Stimulated activated CD8-positive, alpha-beta memory T cell treated with anti-CD3 and anti-CD28 coated beads, Interleukin-4, amount 100 ng/mL, for 4 hours (primary cell): Measurements from ENCODE around the gene RASA3.
"Not testable (repeated sequence)": the region's sequence is repeated elsewhere in the genome, so short reads cannot be mapped to it uniquely, and the experiment has no call there.

Source experiments
- DNase-seq, 2 donors: peaks; one replicate each; pipeline ENCODE4 v3.0.0-alpha.2; 2020; ENCODE audit warnings: low read depth in 2 of 2, low spot score in 1 of 2

Gene RASA3

GRCh38 chr13:114157869-114158495, 25.6 kb upstream of the RASA3 start:
- DNase-seq: no peak

DNA sequence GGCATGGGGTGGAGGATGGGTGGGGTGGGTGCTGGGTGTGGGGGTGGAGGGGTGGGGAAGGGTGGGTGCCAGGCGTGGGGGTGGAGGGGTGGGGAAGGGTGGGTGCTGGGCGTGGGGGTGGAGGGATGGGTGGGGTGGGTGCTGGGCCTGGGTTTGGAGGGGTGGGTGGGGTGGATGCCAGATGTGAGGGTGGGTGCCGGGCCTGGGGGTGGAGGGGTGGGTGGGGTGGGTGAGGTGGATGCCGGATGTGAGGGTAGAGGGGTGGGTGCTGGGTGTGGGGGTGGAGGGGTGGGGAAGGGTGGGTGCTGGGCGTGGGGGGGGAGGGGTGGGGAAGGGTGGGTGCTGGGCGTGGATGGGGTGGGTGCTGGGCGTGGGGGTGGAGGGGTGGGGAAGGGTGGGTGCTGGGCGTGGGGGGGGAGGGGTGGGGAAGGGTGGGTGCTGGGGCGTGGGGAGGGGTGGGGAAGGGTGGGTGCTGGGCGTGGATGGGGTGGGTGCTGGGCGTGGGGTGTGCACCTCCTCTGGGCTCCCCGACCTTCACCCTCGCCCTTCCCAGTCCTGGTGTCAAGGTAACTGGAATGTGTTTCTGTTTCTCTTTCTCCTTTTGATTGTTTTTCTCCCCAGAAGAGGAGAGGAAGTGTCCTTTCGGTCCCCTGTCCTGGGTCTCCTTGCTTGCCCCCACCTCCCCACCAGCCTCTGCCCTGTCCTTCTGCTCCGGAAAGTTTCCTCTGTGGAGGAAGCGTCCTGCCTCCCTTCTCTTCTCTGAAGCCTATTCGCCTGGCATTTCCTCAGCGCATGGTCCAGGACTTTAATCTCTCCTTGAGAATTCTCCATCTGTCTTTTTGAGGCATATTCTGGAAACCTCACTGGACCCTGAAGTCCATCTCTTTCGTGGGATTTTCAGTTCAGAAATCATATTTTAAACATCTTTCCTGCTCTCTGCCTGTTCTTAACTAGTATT, 23.8 kb upstream of the RASA3 start:
- DNase-seq: no peak

GRCh38 chr13:114155320-114155719, 22.9 kb upstream of the RASA3 start:
- DNase-seq: no peak

- DNase-seq: no peak
Measured at GRCh38 chr13:114154476-114154875, 22.1 kb upstream of the RASA3 start.

DNA sequence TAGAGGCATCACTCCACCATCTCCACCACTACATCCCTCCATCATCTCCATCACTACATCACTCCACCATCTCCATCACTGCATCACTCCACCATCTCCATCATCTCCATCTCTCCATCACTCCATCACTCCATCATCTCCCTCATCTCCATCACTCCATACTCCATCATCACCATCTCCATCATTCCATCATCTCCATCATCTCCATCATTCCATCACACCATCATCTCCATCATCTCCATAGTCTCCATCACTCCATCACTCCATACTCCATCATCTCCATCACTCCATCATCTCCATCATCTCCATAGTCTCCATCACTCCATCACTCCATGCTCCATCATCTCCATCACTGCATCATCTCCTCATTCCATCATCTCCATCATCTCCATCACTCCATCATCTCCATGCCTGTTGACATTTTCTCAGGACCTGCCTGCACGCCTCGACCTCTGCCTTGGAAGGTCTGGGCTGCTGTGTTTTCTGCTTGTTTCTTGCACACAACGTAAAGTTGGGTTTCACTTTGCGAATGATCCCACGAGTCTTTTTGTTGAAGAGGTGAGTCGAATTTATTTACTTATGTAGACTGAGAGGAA, 21.2 kb upstream of the RASA3 start:
- DNase-seq: no peak

DNA sequence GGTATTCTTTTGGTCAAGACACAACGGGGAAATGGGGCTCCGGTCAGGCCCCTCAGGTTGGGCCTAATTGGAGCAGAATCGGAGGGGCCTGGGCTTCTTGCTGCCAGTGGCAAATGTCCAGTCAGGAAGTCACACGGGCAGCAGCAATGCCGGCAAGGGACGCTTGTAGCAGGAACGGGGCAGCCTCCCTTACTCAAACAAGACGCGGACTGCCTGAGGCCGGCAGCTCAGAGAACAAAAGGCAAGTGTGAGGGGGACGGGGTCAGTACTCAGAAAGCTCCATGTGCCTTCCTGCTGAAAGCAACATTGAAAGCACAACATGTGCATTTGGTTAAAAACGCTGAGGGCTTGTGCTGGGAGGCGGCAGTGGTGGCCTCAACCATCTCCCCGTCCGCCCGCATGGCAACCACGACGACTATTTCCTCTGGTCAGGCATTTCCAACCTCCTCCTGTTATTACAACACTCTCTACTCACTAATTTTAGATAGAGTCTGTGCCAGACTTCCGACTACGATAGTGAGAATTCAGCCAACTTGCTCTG, 20.5 kb upstream of the RASA3 start:
- no peak for DNase-seq

DNA sequence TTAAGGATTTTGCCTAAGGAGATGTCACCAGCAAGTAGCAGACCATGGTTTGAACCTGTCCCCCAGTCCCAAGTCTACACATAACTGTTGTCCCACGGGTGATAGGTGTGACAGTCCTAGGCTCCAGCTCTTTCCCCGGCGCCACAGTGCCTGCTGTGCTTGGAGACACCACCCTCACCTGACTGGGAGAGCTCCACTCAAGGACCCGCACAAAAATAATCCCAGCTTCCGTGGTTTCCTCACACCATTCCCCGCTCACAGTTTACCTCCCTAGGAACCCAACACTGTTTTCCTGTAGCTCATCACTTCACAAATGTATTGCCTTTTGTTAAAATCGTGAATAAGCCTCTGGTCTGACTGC, 19.8 kb upstream of the RASA3 start:
- DNase-seq: no peak

DNA sequence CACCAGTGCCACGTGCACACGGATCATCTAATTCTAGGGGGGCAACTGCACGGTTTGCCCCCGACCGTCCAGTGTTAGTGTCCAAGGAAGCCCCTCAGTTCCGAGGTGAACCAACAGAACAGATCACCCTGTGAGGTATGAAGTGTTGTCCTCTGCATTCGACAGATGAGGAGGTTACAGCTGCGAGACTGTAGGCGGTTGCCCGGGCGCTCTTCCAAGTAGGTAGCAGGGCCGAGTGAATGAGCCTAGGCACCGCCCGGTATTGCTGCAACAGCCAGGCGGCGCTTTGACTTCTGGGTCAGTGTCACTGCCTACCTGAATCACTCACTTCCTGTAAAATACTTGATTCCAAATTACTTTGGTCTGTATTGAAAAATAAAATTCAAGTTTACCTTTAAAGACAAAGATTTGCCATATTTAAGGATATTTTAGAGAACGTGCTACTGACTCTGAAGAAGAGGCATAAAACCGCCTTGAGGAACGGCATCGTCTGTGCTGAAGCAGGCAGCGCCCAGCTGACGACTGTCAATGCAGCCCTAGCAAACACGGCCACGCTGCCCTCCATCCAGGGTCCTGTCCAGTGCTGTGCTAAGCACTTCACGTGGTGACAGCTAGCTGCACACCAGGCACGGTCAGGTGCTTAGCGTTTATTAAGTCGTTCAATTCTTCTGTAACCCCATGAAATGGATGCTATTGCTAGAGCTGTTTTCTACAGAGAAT, 19.3 kb upstream of the RASA3 start:
- no peak for DNase-seq

- no peak for DNase-seq
Measured at GRCh38 chr13:114151031-114151430, 18.6 kb upstream of the RASA3 start.

- DNase-seq: no peak
Measured at GRCh38 chr13:114149774-114150740, 17.6 kb upstream of the RASA3 start.

DNA sequence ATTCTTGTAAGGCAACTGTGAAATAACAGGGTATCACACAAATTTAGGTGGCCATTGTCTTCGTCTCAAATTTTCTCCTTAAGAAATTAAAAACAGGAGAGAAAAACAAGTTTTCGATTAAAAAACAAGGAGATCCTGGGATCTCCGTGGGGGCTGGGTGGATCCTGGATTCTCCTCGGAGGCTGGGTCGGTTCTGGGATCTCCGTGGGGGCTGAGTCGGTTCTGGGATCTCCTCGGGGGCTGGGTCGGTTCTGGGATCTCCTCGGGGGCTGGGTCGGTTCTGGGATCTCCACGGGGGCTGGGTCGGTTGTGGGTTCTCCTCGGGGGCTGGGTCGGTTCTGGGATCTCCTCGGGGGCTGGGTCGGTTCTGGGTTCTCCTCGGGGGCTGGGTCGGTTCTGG, 16.5 kb upstream of the RASA3 start:
- not testable (repeated sequence) for DNase-seq

GRCh38 chr13:114148521-114148855, 16.1 kb upstream of the RASA3 start:
- peak in 1 of 2 donors; percentile 73 for DNase-seq

DNA sequence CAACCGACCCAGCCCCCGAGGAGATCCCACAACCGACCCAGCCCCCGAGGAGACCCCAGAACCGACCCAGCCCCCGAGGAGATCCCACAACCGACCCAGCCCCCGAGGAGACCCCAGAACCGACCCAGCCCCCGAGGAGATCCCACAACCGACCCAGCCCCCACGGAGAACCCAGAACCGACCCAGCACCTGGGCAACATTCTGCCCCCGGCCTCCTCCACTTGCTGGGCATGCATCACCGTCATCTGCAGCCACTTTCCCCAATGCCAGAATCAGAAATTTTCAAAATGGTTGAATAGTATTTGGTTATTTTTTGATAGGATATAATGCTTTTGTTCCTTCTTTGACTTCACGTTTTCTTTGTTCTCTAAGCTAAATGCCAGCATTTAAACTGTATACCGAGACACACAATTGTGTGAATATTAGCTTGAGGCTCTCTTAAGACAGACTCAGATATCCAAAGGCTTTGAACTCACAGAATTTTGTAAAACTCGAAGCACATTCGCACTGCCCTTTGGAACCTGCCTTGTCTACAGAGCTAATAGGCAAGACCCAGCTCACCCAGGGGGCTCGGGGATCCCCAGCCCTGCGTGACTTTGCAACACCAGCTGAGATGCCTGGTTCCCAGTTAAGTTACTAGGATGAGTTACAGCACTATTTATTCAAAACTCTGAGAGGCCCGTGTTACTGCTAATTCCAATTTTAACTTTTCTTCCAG, 15.5 kb upstream of the RASA3 start:
- DNase-seq: no peak

DNA sequence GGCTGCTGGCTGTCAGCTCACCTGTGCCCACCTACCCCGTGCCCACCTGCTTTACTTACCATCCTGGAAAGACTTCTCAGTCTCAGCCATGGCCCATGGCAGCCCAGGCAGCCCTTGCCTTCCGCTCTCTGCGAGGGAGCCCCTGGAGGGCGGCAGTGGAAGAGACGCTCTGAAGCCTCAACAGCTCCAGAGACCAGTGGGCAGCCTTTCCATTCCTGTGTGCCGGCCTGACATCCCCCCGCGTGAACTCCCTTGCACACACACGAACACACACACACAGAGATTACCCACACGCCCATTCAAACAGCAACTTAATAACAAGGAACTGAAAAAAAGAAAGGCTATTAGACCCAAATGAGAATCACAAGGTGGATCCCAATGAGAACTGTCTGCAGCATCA, 14.2 kb upstream of the RASA3 start:
- DNase-seq: no peak

DNA sequence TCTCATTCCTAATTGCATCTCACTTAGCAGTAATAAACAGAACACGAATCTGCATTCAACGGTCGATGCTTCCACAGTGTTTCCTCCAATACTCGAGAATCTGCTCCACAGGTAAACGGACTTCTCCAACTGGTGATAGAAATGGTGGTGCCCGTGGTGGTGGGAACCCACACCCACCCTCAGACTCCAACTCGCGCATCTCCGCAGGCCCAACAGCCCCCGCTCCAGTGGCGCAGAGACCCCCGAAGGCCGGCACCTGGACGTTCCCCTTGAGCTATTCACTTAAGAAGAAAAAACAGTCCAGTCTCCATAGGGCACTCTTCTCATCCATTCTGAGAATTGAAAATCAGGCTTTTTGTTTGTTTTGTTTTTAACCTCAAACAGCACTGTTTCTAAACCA, 13.8 kb upstream of the RASA3 start:
- no peak for DNase-seq

DNA sequence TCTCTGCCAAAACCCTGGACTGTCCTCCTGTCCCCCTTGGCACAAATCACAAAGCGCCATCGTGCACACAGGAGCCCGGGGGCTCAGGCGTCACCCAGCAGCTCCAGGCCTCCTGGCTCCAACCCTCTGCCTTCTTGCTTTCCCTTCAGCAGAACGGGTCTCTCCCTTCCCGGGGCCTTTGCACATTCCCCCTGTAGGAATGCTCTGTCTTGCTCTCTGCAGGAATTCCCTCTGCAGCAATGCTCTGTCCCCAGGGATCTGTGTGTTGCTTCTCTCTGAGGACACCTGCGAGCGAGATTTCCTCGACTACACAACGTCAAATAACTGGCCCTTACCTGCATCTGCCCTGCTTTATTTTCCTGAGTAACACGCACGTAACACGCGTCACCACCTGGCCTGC, 13.3 kb upstream of the RASA3 start:
- DNase-seq: no peak

DNA sequence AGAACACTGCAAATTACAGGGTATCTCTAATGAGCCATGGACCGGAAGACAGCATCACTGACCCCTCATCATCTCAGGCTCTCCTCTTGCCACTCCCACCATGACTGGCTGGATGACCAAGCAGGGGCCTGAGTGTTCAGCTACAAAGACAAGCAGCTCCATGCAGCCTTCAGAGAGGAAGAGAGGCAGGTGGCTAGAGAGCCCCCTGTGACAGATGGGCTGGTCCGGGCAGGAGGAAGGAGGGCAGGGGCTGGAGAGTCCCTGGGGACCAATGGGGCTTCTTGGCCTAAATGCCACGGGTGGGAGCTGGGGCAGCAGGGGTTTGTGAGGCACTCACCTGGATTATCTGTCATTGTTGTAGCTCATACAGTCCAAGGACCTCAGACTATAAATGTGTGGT, 12.8 kb upstream of the RASA3 start:
- DNase-seq: no peak

- DNase-seq: no peak
Measured at GRCh38 chr13:114144606-114145244, 12.3 kb upstream of the RASA3 start.
